ENCODE data around the gene PI4K2B. TPM values are rescaled to one million over a fixed set of nuclear protein-coding genes. Genes with fewer than 3 reads are reported as not detected.
"Not testable (repeated sequence)": the region's sequence is repeated elsewhere in the genome, so short reads cannot be mapped to it uniquely, and the experiment has no call there.

Gene PI4K2B
- polyA plus RNA-seq, 1 donor (not counting 4 experiments of a cell fraction or from before 2014, with no cell fraction given), result 16.7 TPM

DNA sequence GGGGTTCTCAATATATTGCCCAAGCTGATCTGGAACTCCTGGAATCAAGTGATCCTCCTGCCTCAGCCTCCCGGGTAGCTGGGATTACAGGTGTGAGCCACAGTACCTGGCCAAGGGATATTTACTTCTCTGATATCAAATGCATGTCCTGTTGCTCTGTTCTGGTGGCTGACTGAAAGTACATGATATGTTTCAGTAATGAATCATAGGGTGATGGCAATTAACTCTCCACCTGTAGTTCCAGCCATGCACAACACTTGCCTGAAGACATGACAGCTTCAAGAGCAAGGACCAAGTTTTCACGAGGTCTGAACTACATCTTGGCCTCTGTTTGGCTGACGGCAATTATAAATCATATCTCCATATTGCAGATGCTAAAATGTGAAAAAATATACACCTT is 87.9 kb downstream of the PI4K2B start:
- no peak for TF ChIP-seq EZH2 (IDR thresholded peaks at IDR 0.05; ENCODE audit: low read length)
- Histone ChIP-seq H3K79me2 (ENCODE audit: control insufficient read depth, insufficient read depth, low read length) (no peaks in the 10 kb centered on the region), H3K4me1 (ENCODE audit: control insufficient read depth, extremely low read depth, insufficient read depth, low read length) (peaks cover 13% of the 10 kb centered on the region), H3K9ac (ENCODE audit: control insufficient read depth, extremely low read depth, insufficient read depth, low read length) (no peak overlapping the region), H3K9me1 (ENCODE audit: control insufficient read depth, extremely low read depth, insufficient read depth, low read length) (no peaks in the 10 kb centered on the region), H3K4me3 (ENCODE audit: control insufficient read depth in 2 of 3, extremely low read depth in 1 of 3, insufficient read depth in 2 of 3, low read depth in 1 of 3, low read length in 3 of 3) (no peak overlapping the region), H3K9me3 (ENCODE audit: control insufficient read depth, low read depth, low read length) (no peaks in the 10 kb centered on the region), H3K36me3 (ENCODE audit: control insufficient read depth in 2 of 2, extremely low read depth in 1 of 2, insufficient read depth in 2 of 2, low read length in 2 of 2) (no peaks in the 10 kb centered on the region), H3K27me3 (ENCODE audit: control insufficient read depth, extremely low read depth, insufficient read depth, low read length) (no peaks in the 10 kb centered on the region), H3K27ac (ENCODE audit: control insufficient read depth, insufficient read depth, low read length) (peak overlapping the region; percentile 34), H3K4me2 (ENCODE audit: control insufficient read depth, extremely low read depth, insufficient read depth, low read depth, low read length) (no peak overlapping the region), H4K20me1 (ENCODE audit: control insufficient read depth, extremely low read depth, insufficient read depth, low read length) (no peaks in the 10 kb centered on the region), H2AFZ (ENCODE audit: control insufficient read depth, low read length) (no peak overlapping the region)
- dilution Hi-C loops (cut with MboI; ENCODE audit: extremely low pct_ligation_motif_present, low sequenced_read_pairs), result no loop called here
- no peak for DNase-seq (ENCODE audit: low read depth, low spot score)
- peak; percentile 49 for FAIRE-seq

DNA sequence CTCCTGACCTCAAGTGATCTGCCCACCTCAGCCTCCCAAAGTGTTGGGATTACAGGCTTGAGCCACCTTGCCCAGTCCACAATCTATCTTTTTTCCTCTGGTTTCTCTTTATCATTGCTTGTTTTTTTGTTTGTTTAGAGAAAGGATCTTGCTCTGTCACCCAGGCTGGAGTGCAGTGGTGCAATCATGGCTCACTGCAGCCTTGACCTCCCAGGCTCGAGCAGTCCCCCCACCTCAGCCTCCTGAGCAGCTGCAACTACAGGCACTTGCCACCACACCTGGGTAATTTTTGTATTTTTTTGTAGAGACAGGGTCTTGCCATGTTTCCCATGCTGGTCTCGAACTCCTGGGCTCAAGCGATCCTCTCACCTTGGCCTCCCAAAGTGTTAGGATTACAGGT is 94.6 kb downstream of the PI4K2B start:
- H3K4me2 ChIP-seq (ENCODE audit: control insufficient read depth, extremely low read depth, insufficient read depth, low read depth, low read length); H3K36me3 ChIP-seq (ENCODE audit: control insufficient read depth in 2 of 2, extremely low read depth in 1 of 2, insufficient read depth in 2 of 2, low read length in 2 of 2); H3K4me1 ChIP-seq (ENCODE audit: control insufficient read depth, extremely low read depth, insufficient read depth, low read length); FAIRE-seq; H2AFZ ChIP-seq (ENCODE audit: control insufficient read depth, low read length); H3K27ac ChIP-seq (ENCODE audit: control insufficient read depth, insufficient read depth, low read length); H3K9me3 ChIP-seq (ENCODE audit: control insufficient read depth, low read depth, low read length); H4K20me1 ChIP-seq (ENCODE audit: control insufficient read depth, extremely low read depth, insufficient read depth, low read length); dilution Hi-C loops (cut with MboI; ENCODE audit: extremely low pct_ligation_motif_present, low sequenced_read_pairs); H3K4me3 ChIP-seq (ENCODE audit: control insufficient read depth in 2 of 3, extremely low read depth in 1 of 3, insufficient read depth in 2 of 3, low read depth in 1 of 3, low read length in 3 of 3); H3K79me2 ChIP-seq (ENCODE audit: control insufficient read depth, insufficient read depth, low read length); H3K9me1 ChIP-seq (ENCODE audit: control insufficient read depth, extremely low read depth, insufficient read depth, low read length); H3K27me3 ChIP-seq (ENCODE audit: control insufficient read depth, extremely low read depth, insufficient read depth, low read length); H3K9ac ChIP-seq (ENCODE audit: control insufficient read depth, extremely low read depth, insufficient read depth, low read length); DNase-seq (ENCODE audit: low read depth, low spot score): not testable (repeated sequence)

Small RNAs within 50 kb of the gene (small RNA-seq; reads per million reads assigned to genes)
- 0 reads per million in 3 experiments for gene RF00004 (ENCODE audit: insufficient read length in 3 of 3, low read depth in 3 of 3, low replicate concordance in 1 of 3)

Other genes with a start within 250 kb of the PI4K2B start
- 0.36 to 1.2 TPM (median 0.69 TPM) in 3 replicates for gene LGI2, start 203.1 kb upstream of the PI4K2B start, polyA plus RNA-seq
- 3.2 to 6.6 TPM (median 4.6 TPM) in 3 replicates for gene SEPSECS, start 73.6 kb upstream of the PI4K2B start, polyA plus RNA-seq
- gene ZCCHC4, start 78.7 kb downstream of the PI4K2B start, polyA plus RNA-seq, result 7.4 to 10.8 TPM (median 7.9 TPM) in 3 replicates
- gene ANAPC4, start 143.2 kb downstream of the PI4K2B start, polyA plus RNA-seq, result 11.0 to 26.9 TPM (median 15.7 TPM) in 3 replicates

All from keratinocyte (primary cell).